Stimulated activated CD8-positive, alpha-beta memory T cell treated with anti-CD3 and anti-CD28 coated beads, Interleukin-12 subunit alpha, Interleukin-12 subunit beta, amount 100 ng/mL, for 4 hours (primary cell): ENCODE data around the gene SH3GL1.
A peak's percentile ranks its signal among the peaks of the same experiment; 100 is the strongest.

Experiments
- DNase-seq: peaks from one replicate; pipeline ENCODE4 v3.0.0-alpha.2; 2020; ENCODE audit warnings: low read depth

SH3GL1 gene

GRCh38 chr19:4342615-4343369 lies 57.6 kb downstream of the SH3GL1 start:
- DNase-seq = peak; percentile 71

- DNase-seq = no peak
Observed at GRCh38 chr19:4342314-4342614, 58.1 kb downstream of the SH3GL1 start.

GRCh38 chr19:4338441-4339355 lies 61.6 kb downstream of the SH3GL1 start, which contains the start of gene STAP2:
Gene STAP2 (minus strand): TSS chr19:4338827. CDS start chr19:4338753, 74 bp downstream.
- no peak for DNase-seq

GRCh38 chr19:4337906-4338440 lies 62.4 kb downstream of the SH3GL1 start:
- no peak for DNase-seq

- DNase-seq = no peak
Observed at GRCh38 chr19:4334929-4335570, 65.3 kb downstream of the SH3GL1 start.

- DNase-seq = no peak
Observed at GRCh38 chr19:4329858-4330257, 70.5 kb downstream of the SH3GL1 start.

GRCh38 chr19:4328991-4329681 lies 71.2 kb downstream of the SH3GL1 start:
- DNase-seq = peak; percentile 17

GRCh38 chr19:4328243-4328990 lies 71.9 kb downstream of the SH3GL1 start:
- DNase-seq = peak; percentile 93

GRCh38 chr19:4327877-4328242 lies 72.5 kb downstream of the SH3GL1 start:
- no peak for DNase-seq

- DNase-seq = peak; percentile 52
Observed at GRCh38 chr19:4327252-4327876, 73.0 kb downstream of the SH3GL1 start.

GRCh38 chr19:4326837-4327251 lies 73.5 kb downstream of the SH3GL1 start:
- no peak for DNase-seq

- no peak for DNase-seq
Observed at GRCh38 chr19:4326215-4326836, 74.0 kb downstream of the SH3GL1 start.

- DNase-seq = no peak
Observed at GRCh38 chr19:4324228-4324627, 76.1 kb downstream of the SH3GL1 start.

- no peak for DNase-seq
Observed at GRCh38 chr19:4323692-4324091, 76.7 kb downstream of the SH3GL1 start.

- DNase-seq = no peak
Observed at GRCh38 chr19:4322942-4323665, 77.2 kb downstream of the SH3GL1 start.

GRCh38 chr19:4320419-4320818 lies 79.9 kb downstream of the SH3GL1 start:
- DNase-seq = no peak

- no peak for DNase-seq
Observed at GRCh38 chr19:4319067-4319718, 81.2 kb downstream of the SH3GL1 start.

- no peak for DNase-seq
Observed at GRCh38 chr19:4318460-4318859, 81.9 kb downstream of the SH3GL1 start.

- DNase-seq = no peak
Observed at GRCh38 chr19:4316956-4317355, 83.4 kb downstream of the SH3GL1 start.
